ENCODE data around the gene ABTB2. TPM values are rescaled to one million over a fixed set of nuclear protein-coding genes. Genes with fewer than 3 reads are reported as not detected.

The ABTB2 gene
- total RNA-seq, 4 donors from 2014 or later, result 3.4 to 6.2 (median 4.2) TPM

DNA sequence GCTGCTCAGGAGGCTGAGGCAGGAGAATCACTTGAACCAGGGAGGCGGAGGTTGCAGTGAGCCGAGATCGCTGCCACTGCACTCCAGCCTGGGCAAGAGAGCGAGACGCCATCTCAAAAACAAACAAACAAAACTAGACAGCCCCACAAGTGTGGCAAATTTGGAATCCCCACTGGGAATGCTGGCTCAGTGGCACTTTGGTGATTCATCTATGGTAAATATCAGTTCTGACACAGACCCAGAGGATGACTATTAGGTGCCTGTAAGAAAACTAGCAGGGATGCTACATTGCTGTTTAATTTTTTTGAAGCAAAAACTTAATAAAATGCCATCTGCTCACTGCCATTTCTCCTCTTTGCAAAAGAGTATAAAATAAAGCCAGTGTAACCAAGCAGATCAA lies 144.4 kb downstream of the ABTB2 start:
- no peak for DNase-seq (ENCODE audit: low spot score)
- no peak for ATAC-seq (ENCODE audit: low FRiP score)
- TF ChIP-seq, protein P1, sequence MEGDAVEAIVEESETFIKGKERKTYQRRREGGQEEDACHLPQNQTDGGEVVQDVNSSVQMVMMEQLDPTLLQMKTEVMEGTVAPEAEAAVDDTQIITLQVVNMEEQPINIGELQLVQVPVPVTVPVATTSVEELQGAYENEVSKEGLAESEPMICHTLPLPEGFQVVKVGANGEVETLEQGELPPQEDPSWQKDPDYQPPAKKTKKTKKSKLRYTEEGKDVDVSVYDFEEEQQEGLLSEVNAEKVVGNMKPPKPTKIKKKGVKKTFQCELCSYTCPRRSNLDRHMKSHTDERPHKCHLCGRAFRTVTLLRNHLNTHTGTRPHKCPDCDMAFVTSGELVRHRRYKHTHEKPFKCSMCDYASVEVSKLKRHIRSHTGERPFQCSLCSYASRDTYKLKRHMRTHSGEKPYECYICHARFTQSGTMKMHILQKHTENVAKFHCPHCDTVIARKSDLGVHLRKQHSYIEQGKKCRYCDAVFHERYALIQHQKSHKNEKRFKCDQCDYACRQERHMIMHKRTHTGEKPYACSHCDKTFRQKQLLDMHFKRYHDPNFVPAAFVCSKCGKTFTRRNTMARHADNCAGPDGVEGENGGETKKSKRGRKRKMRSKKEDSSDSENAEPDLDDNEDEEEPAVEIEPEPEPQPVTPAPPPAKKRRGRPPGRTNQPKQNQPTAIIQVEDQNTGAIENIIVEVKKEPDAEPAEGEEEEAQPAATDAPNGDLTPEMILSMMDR (IDR thresholded peaks at IDR 0.05), result no peak

DNA sequence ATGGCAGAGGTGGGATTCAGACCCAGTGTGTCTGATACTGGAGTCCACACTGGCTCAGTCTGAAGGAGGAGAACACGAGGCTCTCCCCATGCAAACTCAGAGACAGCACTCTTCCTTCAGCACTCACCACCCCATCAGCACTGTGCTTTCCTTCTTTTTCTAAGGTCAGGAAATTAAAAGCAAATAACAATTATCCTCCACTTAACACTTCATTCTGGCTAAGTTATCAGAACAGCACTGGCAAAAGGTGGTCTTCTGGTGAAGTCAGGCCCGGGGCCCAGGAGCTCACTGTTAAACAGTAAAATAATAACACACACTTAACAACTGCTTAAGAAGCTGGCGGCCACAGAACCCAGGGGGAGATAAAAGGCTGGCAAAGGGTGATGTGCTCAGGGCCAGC lies 145.2 kb downstream of the ABTB2 start:
- ATAC-seq (ENCODE audit: low FRiP score), result no peak

GRCh38 chr11:34209809-34210208 lies 148.0 kb downstream of the ABTB2 start:
- DNase-seq (ENCODE audit: low spot score) (no peak), ATAC-seq (ENCODE audit: low FRiP score) (no peak)
- TF ChIP-seq, protein P1 (IDR thresholded peaks at IDR 0.05), result no peak

More for the DNA sequence above, 145.2 kb downstream of the ABTB2 start:
- no peak for DNase-seq (ENCODE audit: low spot score)
- TF ChIP-seq, protein P1 (IDR thresholded peaks at IDR 0.05), result no peak

DNA sequence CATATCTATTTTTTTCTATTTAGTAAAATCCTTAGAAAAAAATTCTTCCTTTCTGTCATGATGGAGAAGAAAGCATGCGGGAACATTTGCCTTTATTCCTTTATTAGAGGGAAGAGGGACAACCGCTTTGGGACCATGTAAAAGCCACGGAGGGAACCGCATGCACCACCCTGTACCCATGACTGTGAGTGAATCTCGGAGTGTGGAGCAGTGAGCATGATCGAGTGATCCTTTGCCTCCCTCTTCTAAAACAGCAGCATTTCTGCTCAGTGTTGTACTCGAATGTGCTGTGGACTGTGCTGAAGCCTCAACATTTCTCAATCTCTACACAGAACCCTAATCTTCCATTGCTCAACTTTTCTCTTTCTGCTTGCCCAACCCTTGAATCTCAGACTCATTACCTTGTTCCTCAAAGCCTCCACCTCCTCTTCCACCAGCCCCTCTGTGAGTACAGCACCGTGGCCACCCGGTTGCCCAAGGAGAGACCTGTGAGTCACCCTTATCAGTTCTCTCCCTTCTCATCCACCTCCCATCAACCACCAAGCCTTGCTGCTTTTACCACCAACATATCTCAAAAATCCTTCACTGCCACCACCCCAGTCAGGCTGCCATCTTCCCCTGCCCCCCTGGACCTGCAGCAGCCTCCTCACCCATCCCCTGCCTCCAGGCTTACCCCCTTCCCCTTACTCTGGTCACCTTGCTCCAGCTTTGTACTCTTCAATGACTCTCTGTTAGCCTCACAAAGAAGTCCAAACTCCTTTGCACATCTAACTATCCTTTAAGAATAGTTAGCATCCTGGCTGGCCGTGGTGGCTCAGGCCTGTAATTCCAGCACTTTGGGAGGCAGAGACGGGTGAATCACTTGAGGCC lies 149.3 kb downstream of the ABTB2 start:
- DNase-seq (ENCODE audit: low spot score), result no peak
- peak; percentile 94 for ATAC-seq (ENCODE audit: low FRiP score)
- TF ChIP-seq, protein P1 (IDR thresholded peaks at IDR 0.05), result no peak

GRCh38 chr11:34207487-34208180 lies 150.2 kb downstream of the ABTB2 start:
- DNase-seq (ENCODE audit: low spot score), result no peak
- TF ChIP-seq, protein P1 (IDR thresholded peaks at IDR 0.05), result no peak
- no peak for ATAC-seq (ENCODE audit: low FRiP score)

DNA sequence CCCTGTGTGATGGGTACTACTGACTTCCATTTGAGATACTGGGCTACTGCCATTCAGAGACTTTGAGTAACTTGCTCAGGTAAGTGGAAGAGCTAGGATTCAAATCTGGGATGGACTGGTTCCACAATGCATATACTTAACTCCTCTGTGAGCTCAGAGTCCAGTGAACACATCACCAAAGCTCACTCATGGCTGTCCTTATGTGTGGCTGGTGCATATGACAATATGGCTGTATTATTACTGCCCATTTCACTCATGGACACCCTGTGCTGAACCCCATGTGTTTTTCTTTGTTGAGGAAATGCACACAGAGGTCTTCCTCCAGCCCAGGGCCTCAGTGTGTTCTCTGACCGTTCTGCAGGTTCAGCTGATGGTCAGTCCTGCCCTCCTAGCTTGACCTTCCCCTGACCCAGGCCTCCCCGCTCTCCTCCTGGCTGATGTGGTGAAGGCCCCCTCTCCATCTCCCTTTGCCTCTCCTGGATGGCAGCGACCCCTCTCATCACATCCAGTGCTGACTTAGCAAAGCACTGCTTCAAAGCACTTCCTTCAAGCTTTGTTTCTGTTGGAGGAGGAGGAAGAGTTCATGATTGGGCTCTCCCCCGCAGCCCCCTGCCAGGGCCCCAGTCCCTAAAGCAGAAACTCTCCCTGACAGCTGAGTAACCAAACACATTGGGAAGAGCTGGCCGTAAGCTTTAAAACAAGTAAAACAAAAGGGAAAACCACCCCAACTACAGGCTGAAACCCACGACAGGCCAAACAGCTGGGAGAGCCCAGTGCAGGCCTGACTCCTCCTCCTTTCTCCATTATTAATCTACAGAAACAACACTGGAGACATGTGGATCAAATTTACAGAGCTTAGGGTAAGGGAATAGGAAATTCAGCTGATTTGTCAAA lies 151.2 kb downstream of the ABTB2 start:
- TF ChIP-seq, protein P1 (IDR thresholded peaks at IDR 0.05), result no peak
- DNase-seq (ENCODE audit: low spot score) (no peak), ATAC-seq (ENCODE audit: low FRiP score) (no peak)
